Rectal smooth muscle tissue (tissue), 1 donor: ENCODE measurements around the gene EIF3K.

Experiments used
- H3K27ac ChIP-seq: one replicate; pipeline ENCODE4 v1.7.0; 2013; ENCODE audit warnings: low read depth, low read length, inconsistent platforms
- H3K27me3 ChIP-seq: one replicate; pipeline ENCODE4 v1.7.0; 2013; ENCODE audit warnings: low read length; ENCODE audit not compliant: control insufficient read depth, insufficient read depth
- H3K36me3 ChIP-seq: one replicate; pipeline ENCODE4 v1.7.0; 2013; ENCODE audit warnings: low read length; ENCODE audit not compliant: control insufficient read depth, insufficient read depth
- H3K4me1 ChIP-seq: one replicate; pipeline ENCODE4 v1.7.0; 2013; ENCODE audit warnings: low read length; ENCODE audit not compliant: control insufficient read depth, insufficient read depth
- H3K4me3 ChIP-seq: one replicate; pipeline ENCODE4 v1.7.0; 2013; ENCODE audit warnings: low read length
- H3K9ac ChIP-seq: one replicate; pipeline ENCODE4 v1.7.0; 2013; ENCODE audit warnings: low read length

Gene EIF3K

DNA sequence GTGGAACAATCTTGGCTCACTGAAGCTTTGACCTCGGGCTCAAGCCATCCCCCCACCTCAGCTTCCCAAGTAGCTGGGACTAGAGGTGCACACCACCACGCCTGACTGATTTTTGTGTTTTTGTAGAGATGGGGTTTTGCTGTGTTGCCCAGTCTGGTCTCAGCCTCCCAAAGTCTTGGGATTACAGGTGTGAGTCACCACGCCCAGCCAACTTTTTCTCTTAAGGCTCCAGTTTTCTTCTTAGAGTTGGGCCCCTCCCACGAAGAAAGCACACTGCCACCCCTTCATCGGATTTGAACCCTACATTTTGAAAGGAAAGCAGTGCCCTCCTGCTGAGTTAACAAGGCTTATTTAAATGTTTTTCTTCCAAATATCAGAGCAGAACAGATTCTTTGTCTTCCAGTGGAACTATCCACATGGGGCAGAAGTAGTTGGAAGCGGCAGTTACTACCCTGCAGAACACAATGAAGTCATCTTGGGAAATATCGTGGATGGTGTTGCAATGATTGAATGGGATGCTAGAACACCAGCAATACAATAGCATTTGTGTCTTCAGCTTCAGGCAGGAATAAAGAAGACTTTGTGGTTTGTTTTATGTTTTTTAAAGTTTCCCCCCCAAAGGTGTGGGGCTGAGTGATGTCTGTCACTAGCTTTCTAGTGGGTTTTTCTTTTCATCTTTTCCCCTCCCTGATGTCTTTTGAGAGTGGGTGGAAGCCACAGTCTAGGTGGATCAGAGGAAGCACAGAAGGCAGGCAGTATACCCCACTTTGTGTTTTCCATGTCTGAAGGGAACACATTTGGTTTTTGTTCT lies 37.4 kb downstream of the EIF3K start:
- Histone ChIP-seq H3K9ac (no peak overlapping the region), H3K4me1 (peaks cover 58% of the 10 kb centered on the region), H3K27me3 (no peaks in the 10 kb centered on the region), H3K36me3 (no peaks in the 10 kb centered on the region), H3K4me3 (no peak overlapping the region), H3K27ac (peak overlapping the region; percentile 40)

DNA sequence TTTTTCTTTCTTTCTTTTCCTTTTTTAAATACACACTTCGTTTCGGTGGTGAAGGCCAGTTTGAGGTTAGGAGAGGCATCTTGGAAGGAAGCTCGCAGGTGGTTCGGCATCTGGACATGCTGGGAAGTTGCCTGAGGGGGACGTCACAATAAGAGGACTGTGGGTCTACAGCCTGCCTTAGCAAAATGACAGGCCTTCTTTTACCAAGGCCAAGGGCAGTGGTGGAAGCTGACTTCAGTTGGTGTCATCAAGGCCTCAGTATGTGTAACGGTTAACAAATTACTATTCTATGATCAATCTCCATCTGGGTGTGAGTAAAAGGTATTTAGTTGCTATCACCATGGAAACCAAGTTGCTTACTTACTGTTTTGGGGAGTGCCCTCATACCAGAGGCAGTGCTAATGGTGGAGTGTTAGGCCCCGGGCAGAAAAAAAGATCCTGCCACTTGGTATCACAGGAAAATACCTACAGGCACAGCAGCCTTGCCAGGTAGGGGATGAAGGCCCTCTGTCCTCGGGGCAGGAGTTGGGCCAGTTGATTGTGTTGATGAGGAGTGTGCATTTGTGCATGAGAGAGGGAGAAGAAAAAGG lies 38.7 kb downstream of the EIF3K start:
- H3K27ac ChIP-seq, result peak overlapping the region; percentile 79
- H3K4me1 ChIP-seq, result peaks cover 57% of the 10 kb centered on the region
- no peaks in the 10 kb centered on the region for H3K36me3 ChIP-seq
- no peaks in the 10 kb centered on the region for H3K27me3 ChIP-seq
- no peak overlapping the region for H3K4me3 ChIP-seq
- no peak overlapping the region for H3K9ac ChIP-seq

DNA sequence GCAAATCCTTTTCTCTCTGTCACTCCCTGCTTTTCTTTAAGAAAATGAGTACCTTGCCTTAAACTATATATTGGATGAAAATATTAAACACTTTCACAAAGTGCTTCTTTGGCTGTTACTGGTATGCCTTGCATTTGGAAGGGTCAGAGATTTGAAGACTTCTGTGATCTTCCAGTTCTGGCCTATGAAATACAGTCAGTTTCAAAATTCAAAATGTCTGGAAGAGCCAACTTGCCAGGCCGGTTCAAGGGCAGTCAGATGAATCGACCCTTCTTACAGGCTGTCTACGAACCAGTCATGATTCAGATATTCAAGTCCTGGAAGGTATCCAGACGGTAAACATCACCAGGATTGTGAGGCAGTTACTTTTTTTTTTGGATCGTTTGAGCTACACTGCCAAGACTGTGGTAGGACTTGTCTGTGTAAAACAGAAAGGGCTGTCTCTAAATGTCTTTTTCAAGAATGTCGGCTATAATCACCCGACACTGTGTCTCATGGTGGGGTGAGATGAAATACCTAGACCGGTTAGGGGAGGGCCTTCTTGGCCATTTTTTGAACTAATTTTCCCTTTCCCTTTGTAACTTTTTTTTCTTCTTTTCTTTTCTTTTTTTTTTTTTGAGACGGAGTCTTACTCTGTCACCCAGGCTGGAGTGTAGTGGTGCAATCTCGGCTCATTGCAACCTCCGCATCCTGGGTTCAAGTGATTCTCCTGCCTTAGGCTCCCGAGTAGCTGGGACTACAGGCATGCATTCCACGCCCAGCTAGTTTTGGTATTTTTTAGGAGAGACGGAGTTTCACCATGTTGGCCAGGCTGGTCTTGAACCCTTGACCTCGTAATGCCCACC lies 39.7 kb downstream of the EIF3K start:
- H3K27me3 ChIP-seq, result no peaks in the 10 kb centered on the region
- H3K4me3 ChIP-seq, result peak overlapping the region; percentile 28
- no peak overlapping the region for H3K9ac ChIP-seq
- H3K36me3 ChIP-seq, result no peaks in the 10 kb centered on the region
- peaks cover 54% of the 10 kb centered on the region for H3K4me1 ChIP-seq
- peak overlapping the region; percentile 79 for H3K27ac ChIP-seq

DNA sequence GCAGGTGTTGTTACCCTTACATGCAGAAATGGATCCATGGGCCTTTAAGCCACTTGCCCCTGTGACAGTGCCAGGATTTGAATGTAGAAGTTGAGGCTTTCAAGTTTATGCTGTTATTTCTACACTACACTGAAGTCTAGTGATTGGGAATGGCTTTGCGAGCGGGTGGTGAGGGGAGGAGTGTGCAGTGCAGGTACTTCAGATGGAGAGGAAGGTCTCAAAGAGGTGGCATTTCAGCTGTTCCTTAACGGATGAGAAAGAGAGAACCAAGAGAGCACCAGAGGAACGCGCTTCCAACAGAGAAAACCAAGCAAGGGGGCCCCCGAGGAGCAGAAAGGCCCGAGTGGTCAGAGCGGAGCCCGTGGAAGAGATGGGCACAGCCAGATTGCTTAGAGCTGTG lies 41.7 kb downstream of the EIF3K start:
- Histone ChIP-seq H3K4me3 (no peak overlapping the region), H3K27me3 (no peaks in the 10 kb centered on the region), H3K36me3 (no peaks in the 10 kb centered on the region), H3K9ac (no peak overlapping the region), H3K4me1 (peaks cover 54% of the 10 kb centered on the region), H3K27ac (peak overlapping the region; percentile 31)

DNA sequence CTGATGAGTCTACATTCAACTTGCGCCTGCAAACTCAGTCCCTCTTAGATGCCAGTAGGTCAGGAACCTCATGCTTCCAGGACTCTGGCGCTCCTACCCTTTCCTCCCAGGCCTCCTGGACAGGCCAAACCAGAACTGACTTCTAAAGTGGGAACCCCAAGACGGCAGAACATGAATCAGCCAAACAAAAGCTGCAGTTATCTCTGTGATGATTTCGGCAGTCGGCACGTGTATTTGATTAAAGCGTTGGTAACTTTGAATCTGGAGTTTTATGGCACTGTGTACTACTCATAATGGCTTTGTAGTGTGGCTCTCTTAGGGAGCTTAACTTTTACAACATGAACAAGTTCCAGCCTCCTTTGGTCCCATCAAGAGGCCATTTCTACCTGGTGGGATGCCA lies 42.1 kb downstream of the EIF3K start:
- Histone ChIP-seq H3K4me3 (no peak overlapping the region), H3K9ac (no peak overlapping the region), H3K27ac (peak overlapping the region; percentile 31), H3K4me1 (peaks cover 58% of the 10 kb centered on the region), H3K36me3 (no peaks in the 10 kb centered on the region), H3K27me3 (no peaks in the 10 kb centered on the region)

DNA sequence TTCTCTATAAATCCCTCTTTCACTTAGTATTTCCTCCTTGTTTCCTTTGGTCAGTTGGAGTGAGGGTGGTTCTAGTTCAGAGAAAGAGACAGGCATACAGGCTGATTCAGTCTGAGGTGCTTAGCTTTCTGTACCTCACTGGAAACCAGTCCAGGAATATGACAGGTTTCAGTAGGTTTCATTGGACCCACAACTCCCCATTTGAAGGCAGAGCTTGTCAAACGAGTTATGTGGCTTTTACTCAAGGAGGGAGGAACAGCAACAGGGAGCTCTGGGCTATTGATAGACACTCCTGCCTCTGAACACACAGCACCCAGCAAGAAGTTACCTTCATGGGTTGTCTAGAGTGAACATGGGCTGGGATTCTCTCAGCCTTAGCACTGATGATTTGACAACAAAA lies 43.0 kb downstream of the EIF3K start:
- no peak overlapping the region for H3K9ac ChIP-seq
- no peaks in the 10 kb centered on the region for H3K27me3 ChIP-seq
- H3K27ac ChIP-seq, result peak overlapping the region; percentile 38
- H3K4me1 ChIP-seq, result peaks cover 67% of the 10 kb centered on the region
- H3K36me3 ChIP-seq, result no peaks in the 10 kb centered on the region
- no peak overlapping the region for H3K4me3 ChIP-seq

DNA sequence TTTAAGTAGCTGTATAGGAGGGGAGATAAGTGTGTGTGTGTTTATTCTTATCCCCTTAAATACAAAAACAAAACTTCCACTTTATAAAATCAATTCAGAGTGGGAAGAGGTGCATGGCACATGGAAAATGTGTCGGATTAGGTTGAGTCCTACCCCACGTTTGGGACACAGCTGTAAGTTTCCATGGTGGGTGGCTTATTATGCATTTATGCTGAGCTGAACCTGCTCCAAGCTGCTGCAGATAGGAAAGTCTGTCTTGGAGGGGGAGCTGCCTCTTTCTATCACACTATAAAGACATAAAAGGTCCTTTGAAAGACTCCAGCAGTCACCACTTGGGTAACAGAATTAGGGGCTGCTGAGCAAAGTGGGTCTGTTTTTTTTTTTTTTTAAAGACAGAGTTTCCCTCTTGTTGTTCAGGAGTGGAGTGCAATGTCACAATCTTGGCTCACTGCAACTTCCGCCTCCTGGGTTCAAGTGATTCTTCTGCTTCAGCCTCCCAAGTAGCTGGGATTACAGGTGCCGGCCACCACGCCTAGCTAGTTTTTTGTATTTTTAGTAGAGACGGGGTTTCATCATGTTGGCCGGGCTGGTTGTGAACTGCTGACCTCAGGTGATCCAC lies 43.7 kb downstream of the EIF3K start:
- Histone ChIP-seq H3K4me3 (no peak overlapping the region), H3K27me3 (no peaks in the 10 kb centered on the region), H3K9ac (peak overlapping the region; percentile 12), H3K36me3 (no peaks in the 10 kb centered on the region), H3K4me1 (peaks cover 70% of the 10 kb centered on the region), H3K27ac (peak overlapping the region; percentile 27)

DNA sequence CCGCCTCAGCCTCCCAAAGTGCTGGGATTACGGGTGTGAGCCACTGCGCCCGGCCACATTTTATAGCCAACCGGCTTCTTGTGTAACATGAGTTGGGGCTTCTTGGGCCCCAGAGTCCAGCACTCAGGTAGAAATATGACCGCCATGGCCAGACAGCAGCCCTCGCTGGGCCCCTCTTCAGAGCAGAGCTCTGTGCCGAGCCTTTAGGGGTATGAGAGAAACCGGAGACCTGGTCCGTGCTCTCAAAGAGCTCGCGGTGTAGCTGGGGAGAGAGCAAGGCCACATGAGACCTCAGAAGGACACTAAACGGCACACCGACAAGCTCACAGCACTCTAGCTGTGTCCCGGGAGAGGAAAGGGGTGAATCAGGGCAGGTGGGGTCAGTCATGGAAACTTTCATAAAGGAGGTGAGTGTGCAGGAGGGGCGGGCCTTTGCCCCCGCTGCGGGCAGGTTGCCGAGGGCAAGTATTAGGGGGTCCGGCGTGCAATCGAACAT lies 44.2 kb downstream of the EIF3K start:
- Histone ChIP-seq H3K4me3 (peak overlapping the region; percentile 29), H3K4me1 (peaks cover 69% of the 10 kb centered on the region), H3K36me3 (no peaks in the 10 kb centered on the region), H3K9ac (no peak overlapping the region), H3K27me3 (no peaks in the 10 kb centered on the region), H3K27ac (peak overlapping the region; percentile 86)

DNA sequence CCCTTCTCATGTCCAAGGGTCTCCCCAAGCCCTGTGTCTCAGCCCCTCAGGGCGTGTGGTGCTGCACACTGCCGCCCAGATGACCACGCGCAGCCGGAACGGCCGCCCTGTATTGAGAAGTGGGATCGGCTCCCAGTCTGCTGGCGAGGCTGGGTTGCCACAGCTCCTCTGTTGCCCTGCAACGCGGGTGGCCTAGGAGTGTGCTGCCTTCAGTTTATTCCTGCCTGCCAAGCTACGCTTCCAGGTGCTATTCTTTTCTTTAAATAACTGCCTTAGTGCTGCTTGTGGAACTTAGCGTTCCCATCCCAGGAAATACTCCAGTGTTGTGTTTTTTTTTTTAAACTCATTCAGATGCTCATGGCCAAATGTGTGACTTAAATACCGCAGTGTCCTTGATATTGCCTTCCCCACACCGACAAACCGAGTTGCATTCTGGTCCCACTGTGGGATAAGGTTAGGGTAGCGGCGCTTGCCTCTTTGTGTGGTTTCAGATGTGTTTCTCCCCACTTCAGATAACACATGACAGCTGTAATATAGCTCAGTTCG lies 45.0 kb downstream of the EIF3K start:
- H3K9ac ChIP-seq, result no peak overlapping the region
- H3K27ac ChIP-seq, result peak overlapping the region; percentile 86
- H3K36me3 ChIP-seq, result no peaks in the 10 kb centered on the region
- no peaks in the 10 kb centered on the region for H3K27me3 ChIP-seq
- peak overlapping the region; percentile 29 for H3K4me3 ChIP-seq
- peaks cover 67% of the 10 kb centered on the region for H3K4me1 ChIP-seq

DNA sequence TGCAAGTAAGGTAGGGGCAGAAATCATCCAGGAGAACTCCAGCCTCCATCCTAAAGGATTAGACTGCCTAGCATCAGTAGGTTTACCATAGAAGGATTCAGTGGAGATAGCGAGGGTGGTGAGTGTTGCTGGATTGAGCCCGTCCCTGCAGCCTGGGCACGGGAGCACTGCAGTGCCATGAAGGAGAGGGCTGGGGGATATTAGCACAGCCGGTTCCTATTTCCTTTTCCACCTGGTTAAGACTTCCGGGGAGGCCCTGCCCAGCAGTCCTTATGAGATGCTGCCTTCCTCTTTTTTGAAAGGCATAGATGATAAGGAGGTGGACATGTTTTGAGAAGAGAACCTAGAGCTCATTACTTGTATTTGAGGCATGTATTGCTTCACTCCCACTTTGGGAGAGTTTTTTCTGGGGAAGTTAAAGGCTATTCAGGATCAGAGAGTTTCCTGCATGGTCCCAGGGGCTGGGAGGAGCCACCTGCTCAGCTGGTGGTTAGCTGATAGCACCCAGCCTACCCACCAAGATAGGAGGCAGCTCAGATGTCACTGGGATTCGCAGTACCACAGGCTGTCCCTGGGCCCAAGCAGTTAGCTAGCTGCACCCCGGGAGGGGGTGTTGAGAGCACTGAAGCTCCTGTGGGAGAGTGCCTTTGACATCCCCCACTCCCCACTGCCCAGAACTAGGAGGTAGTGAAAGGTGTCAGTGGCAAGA lies 45.7 kb downstream of the EIF3K start:
- peaks cover 61% of the 10 kb centered on the region for H3K4me1 ChIP-seq
- H3K4me3 ChIP-seq, result peak overlapping the region; percentile 11
- H3K36me3 ChIP-seq, result no peaks in the 10 kb centered on the region
- no peaks in the 10 kb centered on the region for H3K27me3 ChIP-seq
- no peak overlapping the region for H3K9ac ChIP-seq
- peak overlapping the region; percentile 86 for H3K27ac ChIP-seq

DNA sequence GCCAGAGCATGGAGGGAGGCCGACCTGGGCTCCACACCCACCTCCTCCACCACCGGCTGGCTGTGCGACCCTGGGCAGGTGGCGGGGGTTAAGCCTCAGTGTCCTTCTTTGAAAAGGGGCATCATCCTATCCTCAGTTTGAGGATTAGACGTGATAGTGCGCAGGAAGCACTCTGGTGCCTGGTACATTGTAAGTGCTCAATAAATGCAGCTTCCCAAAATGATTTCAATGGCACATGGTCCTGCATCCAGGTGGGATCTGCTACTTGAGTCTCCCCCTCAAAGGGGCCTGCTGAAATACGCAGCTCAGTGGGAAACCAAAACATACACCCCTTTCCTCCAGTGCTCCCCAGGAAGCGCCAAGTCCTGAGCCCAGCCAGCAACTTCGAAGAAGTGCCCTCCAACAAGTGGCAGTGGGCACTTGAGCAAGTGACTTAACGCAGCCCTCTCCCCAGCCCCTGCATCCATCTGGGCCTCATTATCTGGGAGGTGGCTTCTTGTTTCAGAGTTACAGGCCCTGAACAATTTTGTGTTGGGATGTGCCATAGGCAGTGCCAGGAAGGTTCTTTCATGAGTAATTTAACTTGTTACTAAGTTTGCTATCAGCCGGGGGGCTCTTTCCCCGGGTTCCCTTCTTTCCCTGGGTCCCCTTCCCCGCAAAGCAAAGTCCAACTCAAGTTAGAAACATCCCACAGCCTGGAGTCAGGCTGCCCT lies 46.4 kb downstream of the EIF3K start:
- H3K4me1 ChIP-seq, result peaks cover 65% of the 10 kb centered on the region
- H3K36me3 ChIP-seq, result no peaks in the 10 kb centered on the region
- no peaks in the 10 kb centered on the region for H3K27me3 ChIP-seq
- no peak overlapping the region for H3K9ac ChIP-seq
- H3K27ac ChIP-seq, result peak overlapping the region; percentile 86
- no peak overlapping the region for H3K4me3 ChIP-seq
